ENCODE data around the gene RNU6-1.

RNU6-1 gene

DNA sequence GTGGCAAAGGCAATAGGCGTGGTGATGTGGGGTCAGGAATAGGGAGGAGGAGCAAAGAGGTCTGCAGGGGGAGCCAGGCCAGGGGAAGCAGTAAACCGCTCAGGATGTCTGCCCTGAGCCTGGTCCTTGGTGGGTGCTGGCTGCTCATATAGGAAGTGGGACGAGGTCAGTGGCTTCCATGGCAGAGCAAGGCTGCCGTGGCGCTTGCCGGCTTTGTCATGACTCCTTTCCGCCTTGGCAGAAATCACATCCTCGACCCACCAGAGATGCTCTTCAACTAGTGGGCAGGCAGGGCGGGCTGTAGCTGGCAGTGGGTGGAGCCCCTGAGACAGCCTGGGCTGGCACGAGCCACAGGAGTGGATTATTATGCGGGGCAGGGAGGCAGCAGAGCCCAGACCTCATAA, 27.6 kb downstream of the RNU6-1 start:
- no peak overlapping the region for H3K4me3 ChIP-seq (ENCODE audit: low read length)
- no peak for TF ChIP-seq ZNF274 (IDR thresholded peaks at IDR 0.05; ENCODE audit: low read depth, low read length)

DNA sequence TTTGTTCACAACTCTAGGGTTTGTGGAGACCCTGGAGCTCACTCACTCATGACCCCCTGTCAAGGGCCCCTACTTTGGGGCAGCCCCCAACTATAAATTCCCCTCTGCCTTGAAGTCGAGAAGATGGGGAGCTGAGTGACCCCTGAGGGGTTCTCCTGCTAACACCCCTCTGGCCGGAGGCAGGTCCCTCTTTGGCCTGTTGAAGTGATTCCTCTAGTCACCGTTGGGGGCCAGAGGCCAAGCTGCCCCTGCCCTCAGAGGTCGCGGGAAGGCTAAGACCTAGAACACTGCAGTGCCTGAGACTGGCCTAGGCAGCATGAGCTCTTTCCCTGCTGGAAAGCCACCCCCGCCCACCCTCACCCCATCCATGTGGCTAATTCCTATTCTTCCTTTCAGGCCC, 30.0 kb downstream of the RNU6-1 start:
- H3K4me3 ChIP-seq (ENCODE audit: low read length), result no peak overlapping the region
- no peak for TF ChIP-seq ZNF274 (IDR thresholded peaks at IDR 0.05; ENCODE audit: low read depth, low read length)

DNA sequence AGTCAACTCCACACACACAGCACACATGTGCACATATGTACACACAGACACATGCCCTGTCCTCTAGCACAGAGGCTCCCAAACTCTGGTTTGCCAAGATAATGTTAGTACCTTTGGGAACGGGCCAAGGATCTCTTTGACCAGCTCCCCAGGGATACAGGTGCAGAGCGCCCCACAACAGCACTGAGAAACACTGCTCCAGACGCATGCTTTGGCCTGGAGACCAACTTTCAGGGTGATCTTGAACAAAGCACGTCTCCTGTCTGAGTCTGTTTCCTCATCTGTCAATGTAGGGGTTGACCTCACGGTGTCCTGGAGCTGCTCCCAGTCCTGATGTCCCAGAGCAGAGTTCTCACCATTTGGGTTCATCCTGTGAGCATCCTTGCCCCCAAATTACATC, 30.4 kb downstream of the RNU6-1 start:
- H3K4me3 ChIP-seq (ENCODE audit: low read length), result no peak overlapping the region
- TF ChIP-seq ZNF274 (IDR thresholded peaks at IDR 0.05; ENCODE audit: low read depth, low read length), result no peak

DNA sequence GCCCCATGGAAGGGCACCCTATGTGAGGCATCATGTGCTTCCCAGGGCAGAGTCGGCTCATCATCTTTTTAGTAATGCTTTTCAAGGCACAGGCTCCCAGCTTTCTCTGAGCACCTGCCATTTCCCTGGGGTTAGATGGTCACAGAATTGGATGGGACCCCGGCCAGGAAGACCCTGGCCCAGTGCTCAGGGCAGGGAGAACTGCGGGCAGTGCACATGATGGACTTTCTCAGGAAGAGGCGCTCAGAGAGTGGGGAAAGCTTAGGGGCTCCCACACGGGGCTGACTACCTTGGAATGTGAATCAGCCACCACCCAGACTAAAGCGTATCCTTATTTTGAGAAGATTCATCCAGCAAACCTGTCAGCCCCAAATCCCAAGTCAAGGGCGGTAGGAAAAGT, 31.0 kb downstream of the RNU6-1 start:
- TF ChIP-seq ZNF274 (IDR thresholded peaks at IDR 0.05; ENCODE audit: low read depth, low read length), result no peak

DNA sequence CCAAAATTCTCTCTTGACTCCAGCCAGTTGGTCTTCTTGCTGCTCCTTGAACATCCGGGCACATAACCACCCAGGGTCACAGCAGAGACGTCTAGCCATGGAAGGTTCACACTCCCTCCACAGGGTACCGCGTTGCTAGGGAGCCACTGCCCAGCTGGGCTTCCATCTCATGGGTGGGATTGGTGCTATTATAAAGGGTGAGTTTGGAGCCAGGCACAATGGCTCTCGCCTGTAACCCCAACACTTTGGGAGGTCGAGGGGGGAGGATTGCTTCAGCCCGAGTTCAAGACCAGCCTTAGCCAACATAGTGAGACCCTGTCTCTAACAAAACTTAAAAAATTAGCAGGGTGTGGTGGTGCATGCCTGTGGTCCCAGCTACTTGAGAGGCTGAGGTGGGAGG, 32.0 kb downstream of the RNU6-1 start:
- TF ChIP-seq ZNF274 (IDR thresholded peaks at IDR 0.05; ENCODE audit: low read depth, low read length), result no peak
- no peak overlapping the region for H3K4me3 ChIP-seq (ENCODE audit: low read length)

More for the DNA sequence above, 31.0 kb downstream of the RNU6-1 start:
- H3K4me3 ChIP-seq (ENCODE audit: low read length), result no peak overlapping the region

DNA sequence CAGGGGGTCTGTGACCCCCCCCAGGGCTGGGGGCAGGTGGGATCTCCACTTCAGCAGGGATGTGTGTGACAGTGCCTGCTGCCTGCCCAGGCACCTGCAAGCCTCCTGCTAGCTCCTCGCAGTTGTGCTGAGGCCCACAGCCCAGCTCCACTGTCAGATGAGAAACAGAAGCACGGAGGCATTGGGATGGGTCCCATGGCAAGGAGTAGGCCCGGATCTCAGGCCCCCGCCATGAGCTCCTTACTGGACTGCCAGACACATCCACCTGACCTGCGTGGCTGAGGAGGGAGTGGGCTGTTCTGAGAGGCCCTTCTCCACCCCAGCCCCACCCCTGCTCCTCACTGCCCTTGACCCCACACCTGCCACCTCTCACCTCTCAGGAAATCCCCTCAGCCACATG, 32.7 kb downstream of the RNU6-1 start:
- no peak for TF ChIP-seq ZNF274 (IDR thresholded peaks at IDR 0.05; ENCODE audit: low read depth, low read length)
- H3K4me3 ChIP-seq (ENCODE audit: low read length), result no peak overlapping the region

DNA sequence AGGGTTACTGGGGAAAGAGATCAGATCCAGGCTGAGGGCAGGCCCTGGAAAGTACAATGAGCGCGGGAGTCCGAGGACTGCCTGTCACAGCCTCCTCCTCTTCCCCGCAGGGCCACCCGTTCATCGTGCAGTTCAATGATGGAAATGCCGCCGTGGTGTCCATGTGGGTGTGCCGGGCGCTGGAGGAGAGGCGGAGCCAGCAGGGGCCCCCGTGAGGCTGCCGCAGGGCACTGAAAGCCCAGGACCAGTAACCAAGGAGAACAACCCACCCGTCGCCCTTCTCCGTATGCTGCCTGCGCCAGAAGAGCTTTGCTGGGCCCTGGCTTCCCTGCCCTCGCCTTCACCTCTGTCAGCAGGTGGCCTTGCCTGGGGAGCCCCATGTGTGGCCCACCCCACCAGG, 33.3 kb downstream of the RNU6-1 start:
- TF ChIP-seq ZNF274 (IDR thresholded peaks at IDR 0.05; ENCODE audit: low read depth, low read length), result no peak
- no peak overlapping the region for H3K4me3 ChIP-seq (ENCODE audit: low read length)

DNA sequence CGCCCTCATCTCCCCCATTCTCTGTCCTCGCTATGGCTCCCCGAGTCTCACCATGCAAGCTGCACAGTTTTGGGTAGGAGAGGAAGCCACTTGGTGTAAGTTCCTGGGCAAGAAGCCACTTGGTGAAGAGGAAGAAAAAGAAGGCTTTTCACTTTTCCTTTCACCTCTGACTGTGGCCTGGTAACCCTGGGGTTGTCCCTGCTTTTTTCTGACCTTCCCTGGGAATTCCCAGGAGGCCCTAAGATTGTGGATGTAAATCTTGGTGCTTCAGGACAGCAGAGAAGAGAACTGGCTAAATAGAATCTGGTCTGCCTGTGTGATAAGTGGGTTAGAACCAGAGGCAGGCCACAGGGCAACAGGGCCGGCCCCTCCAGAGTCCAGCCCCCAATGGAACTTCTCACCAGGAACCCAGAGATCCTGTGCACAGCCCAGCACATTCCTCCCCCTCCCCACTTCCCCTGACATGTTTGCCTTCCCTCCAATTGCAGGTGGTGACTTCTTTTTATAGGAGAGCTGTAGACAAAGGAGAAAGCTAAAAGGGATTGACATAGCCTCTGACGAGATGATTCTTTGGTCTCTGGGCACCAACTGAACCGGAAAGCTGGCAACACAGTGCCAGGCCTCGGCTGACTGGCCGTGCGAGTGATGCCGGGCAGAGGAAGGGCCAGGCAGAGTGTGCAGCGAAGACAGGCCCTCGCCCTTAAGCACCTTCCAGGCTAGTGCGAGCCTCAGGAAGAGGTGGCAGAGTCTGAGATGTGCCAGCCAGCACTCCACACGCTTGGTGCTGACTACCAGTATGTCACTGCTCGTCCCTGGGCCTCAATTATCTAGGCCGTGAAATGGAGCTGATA, 34.0 kb downstream of the RNU6-1 start:
- H3K4me3 ChIP-seq (ENCODE audit: low read length), result no peak overlapping the region
- TF ChIP-seq ZNF274 (IDR thresholded peaks at IDR 0.05; ENCODE audit: low read depth, low read length), result no peak

DNA sequence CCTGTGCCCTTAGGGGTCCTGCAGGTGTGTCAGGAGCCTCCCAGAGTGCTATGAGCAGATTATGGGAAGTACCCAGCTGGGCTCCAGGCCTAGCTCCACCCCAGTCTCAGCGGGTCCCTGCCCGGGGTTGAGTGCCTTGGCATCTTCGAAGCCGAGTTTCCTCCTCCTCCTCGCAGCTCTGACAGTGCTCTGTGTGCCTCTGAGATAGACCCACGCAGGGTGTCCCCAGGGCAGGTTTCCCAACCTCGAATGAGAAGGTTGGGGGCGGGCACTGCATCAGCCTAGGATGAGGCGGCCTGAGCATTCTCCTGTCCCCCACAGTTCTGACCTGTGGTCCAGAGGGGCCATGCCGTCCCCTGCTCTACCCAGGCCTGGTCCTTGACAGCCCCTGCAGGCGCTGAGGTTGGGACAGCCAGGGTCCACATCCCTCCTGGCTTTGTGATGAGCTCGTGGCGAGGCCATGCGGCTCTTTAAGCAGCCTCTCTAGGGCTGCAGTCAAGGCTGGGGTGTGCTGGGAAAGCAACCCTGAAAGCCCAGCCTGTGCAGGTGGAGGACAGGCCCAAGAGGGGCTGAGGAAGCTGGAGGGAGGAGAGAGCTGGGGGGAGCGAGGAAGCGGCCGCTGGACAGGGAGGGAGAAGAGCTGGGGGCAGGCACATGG, 34.7 kb downstream of the RNU6-1 start:
- H3K4me3 ChIP-seq (ENCODE audit: low read length), result no peak overlapping the region
- TF ChIP-seq ZNF274 (IDR thresholded peaks at IDR 0.05; ENCODE audit: low read depth, low read length), result no peak

DNA sequence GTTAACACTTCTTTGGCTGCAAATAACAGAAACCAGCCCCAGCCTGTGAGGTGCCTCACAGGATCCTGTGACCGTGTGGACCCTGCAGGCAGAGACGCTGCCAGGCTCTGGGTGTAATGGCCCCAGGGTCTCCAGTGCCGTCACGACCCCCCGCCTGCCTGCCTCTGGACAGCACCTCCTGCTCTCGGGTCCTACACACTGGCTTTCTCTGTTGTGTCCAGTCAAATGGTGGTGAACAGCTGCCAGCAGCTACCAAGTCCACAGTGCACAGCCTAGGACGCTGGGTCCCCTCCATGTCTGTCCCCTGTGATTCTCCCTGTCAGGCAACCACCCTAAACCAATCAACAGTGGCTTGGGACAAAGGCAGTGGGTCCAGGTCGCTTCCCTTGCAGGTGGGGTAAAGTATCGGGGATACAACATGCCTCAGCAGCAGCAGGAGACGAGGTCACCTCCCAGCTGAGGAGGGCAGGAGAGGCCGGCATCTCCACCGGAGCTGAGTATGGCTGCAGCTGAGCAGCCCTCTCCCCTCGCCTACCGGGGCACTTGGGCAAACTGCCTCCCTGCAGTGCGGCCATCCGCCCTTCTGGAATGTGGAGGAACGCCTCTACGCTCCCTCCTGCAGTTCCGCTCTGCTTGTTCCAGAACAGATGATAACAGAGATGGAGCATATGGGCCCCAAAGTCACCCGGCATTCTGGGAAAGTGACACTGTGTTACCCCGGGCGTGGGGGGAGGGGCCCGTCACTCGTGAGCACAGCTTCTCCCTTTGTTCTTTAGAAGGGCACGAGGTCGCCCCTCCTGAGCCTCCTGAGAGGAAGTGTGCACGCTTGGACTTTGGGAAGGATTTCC, 35.6 kb downstream of the RNU6-1 start:
- no peak for TF ChIP-seq ZNF274 (IDR thresholded peaks at IDR 0.05; ENCODE audit: low read depth, low read length)
- no peak overlapping the region for H3K4me3 ChIP-seq (ENCODE audit: low read length)

DNA sequence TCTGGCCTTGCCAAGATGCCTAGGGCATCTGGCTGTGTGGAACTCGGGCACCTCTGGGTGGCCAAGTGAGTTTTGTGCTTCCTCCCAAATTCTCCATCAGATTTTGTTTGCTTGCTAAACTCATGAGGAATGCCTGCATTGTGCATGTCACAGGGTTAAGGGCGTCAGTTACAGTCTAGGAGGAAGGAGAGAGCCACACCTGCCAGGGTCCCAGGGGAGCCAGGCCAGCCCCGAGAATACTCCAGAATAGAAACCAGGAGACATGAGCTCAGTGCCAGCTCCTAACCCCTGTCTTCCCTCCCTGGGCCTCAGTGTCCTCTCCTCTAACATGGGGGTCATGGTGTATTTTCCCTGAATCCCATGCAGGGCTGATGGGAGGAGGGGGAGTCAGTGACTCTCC, 36.5 kb downstream of the RNU6-1 start:
- no peak overlapping the region for H3K4me3 ChIP-seq (ENCODE audit: low read length)
- TF ChIP-seq ZNF274 (IDR thresholded peaks at IDR 0.05; ENCODE audit: low read depth, low read length), result no peak

DNA sequence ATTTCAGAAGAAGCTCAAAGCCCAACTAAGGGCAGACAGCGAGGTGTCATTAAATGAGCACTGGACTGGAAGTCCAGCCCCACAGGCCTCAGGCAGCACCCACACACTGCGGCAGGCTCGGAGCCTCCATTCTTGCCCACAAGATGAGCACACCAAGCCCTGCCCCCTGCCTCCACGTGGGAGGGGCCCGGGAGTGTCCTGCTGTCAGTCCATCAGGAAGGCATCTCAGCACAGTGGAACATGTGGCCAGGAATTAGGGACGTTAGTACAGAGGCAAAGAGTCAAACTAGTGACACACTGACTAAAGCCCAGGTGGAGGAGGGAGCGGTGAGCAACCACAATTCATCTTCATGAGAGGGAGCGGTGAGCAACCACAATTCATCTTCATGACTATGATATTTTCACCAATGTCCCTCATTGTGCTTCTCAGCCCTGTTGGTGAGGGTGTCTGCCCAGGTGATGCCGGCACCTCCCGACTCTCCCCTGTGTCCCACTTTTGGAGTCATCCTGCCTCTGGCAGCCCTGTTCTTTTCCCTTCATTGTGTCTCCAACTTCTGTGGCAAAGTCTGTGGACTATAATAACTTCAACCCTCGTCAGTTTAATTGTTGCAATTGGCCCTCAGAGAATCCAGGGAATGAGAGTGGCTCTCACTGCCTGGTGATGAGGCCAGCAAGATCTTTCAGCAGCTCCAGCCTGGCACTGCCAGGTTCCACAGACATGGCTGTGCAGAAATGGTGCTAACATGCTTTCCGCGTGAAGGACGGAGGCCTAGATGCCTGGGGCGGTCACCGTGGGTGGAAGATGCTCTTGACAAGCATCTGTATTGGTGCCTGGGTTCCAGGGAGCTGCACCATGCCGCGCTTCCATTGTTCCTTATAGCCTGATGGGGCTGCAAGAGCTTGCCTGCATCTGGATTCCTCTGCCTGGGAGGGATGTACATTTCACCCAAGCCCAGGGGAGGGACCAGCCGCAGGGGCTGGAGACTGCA, 37.6 kb downstream of the RNU6-1 start:
- no peak overlapping the region for H3K4me3 ChIP-seq (ENCODE audit: low read length)
- no peak for TF ChIP-seq ZNF274 (IDR thresholded peaks at IDR 0.05; ENCODE audit: low read depth, low read length)

DNA sequence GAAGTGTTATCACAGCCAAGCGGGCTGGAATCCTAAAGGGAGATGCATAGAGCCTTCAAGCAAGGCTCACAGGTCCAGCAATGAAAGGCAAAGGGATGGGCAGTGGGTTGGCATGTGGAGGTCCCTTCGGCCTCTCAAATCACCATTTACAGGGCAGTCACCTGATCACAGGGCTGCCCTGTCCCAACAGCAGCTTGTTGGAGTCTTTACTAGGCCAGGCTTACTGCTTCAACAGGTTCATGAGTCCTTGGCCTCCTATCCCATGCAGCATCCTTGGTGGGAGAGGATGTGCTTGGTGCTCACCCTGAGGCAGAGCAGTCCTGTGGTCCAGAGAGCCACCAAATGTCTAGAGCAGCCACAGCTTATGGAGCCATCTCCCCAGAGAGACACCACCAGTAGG, 38.7 kb downstream of the RNU6-1 start:
- no peak overlapping the region for H3K4me3 ChIP-seq (ENCODE audit: low read length)
- no peak for TF ChIP-seq ZNF274 (IDR thresholded peaks at IDR 0.05; ENCODE audit: low read depth, low read length)

Measured in GM08714 (cell line).